Stimulated activated CD4-positive, alpha-beta T cell treated with anti-CD3 and anti-CD28 coated beads, Interleukin-1b, Interleukin-23, amount 100 ng/mL, for 4 hours (primary cell): Measurements from ENCODE around the gene CNPY2.
"Not testable (repeated sequence)": the region's sequence is repeated elsewhere in the genome, so short reads cannot be mapped to it uniquely, and the experiment has no call there.

Source experiments
- DNase-seq, 2 donors: peaks; one replicate each; pipeline ENCODE4 v3.0.0-alpha.2; 2020; ENCODE audit warnings: low read depth in 2 of 2

The CNPY2 gene

GRCh38 chr12:56298828-56299227 is 17.0 kb downstream of the CNPY2 start:
- no peak for DNase-seq

- no peak for DNase-seq
These were observed 18.4 kb downstream of the CNPY2 start for GRCh38 chr12:56297400-56297799.

- no peak for DNase-seq
These were observed 19.5 kb downstream of the CNPY2 start for GRCh38 chr12:56296295-56296694.

GRCh38 chr12:56293795-56294194 is 22.0 kb downstream of the CNPY2 start:
- no peak for DNase-seq

GRCh38 chr12:56288705-56289387 is 26.9 kb downstream of the CNPY2 start:
- no peak for DNase-seq

- DNase-seq: no peak
These were observed 29.6 kb downstream of the CNPY2 start for GRCh38 chr12:56286044-56286830.

- not testable (repeated sequence) for DNase-seq
These were observed 31.5 kb downstream of the CNPY2 start for GRCh38 chr12:56284263-56284662.

GRCh38 chr12:56282579-56282978 is 33.2 kb downstream of the CNPY2 start:
- DNase-seq: no peak

GRCh38 chr12:56282030-56282429 is 33.8 kb downstream of the CNPY2 start:
- no peak for DNase-seq

GRCh38 chr12:56280849-56281248 is 34.9 kb downstream of the CNPY2 start:
- no peak for DNase-seq

- DNase-seq: no peak
These were observed 36.9 kb downstream of the CNPY2 start for GRCh38 chr12:56278905-56279304.

- no peak for DNase-seq
These were observed 41.5 kb downstream of the CNPY2 start for GRCh38 chr12:56274299-56274698.

GRCh38 chr12:56272468-56272867 is 43.3 kb downstream of the CNPY2 start:
- DNase-seq: not testable (repeated sequence)

- no peak for DNase-seq
These were observed 44.8 kb downstream of the CNPY2 start for GRCh38 chr12:56271031-56271430.

- DNase-seq: no peak
These were observed 48.2 kb downstream of the CNPY2 start for GRCh38 chr12:56267443-56268071.

GRCh38 chr12:56266693-56267442 is 48.9 kb downstream of the CNPY2 start, which contains the start of gene COQ10A:
Gene COQ10A, plus strand, starts transcription at chr12:56266942. Its CDS starts 177 bp downstream, at chr12:56267119.
- peak; percentile 71 to 77 for DNase-seq

- DNase-seq: not testable (repeated sequence)
These were observed 49.6 kb downstream of the CNPY2 start for GRCh38 chr12:56266068-56266692.

GRCh38 chr12:56262955-56263354 is 52.8 kb downstream of the CNPY2 start:
- not testable (repeated sequence) for DNase-seq

GRCh38 chr12:56261503-56262232 is 54.1 kb downstream of the CNPY2 start:
- DNase-seq: no peak

GRCh38 chr12:56260921-56261320 is 54.9 kb downstream of the CNPY2 start:
- no peak for DNase-seq

GRCh38 chr12:56260380-56260779 is 55.4 kb downstream of the CNPY2 start:
- DNase-seq: no peak
